ENCODE data around the gene GFER. TPM values are rescaled to one million over a fixed set of nuclear protein-coding genes. Genes with fewer than 3 reads are reported as not detected.

The GFER gene
- total and polyA plus RNA-seq, 10 of the 15 experiments (the other 5 are each of a cell fraction or from before 2014, with no cell fraction given), result 2.4 to 57.7 (median 31.3) TPM

GRCh38 chr16:2028146-2028545 is 44.2 kb downstream of the GFER start:
- no TSS peak for BruUV-seq (replicated peaks)
- no peak for TF ChIP-seq POLR2AphosphoS5 (IDR thresholded peaks at IDR 0.05; ENCODE audit: low read length)
- no peak for TF ChIP-seq FOS (IDR thresholded peaks at IDR 0.05; ENCODE audit: borderline replicate concordance, extremely low read depth, insufficient read length)
- no peak for TF ChIP-seq JUND (IDR thresholded peaks at IDR 0.05; ENCODE audit: low read depth, low read length)
- TF ChIP-seq EZH2 (IDR thresholded peaks at IDR 0.05; ENCODE audit: borderline replicate concordance, control insufficient read depth, low read depth, low read length), result no peak
- no peak for TF ChIP-seq KLF5 (IDR thresholded peaks at IDR 0.05; ENCODE audit: partially characterized antibody)
- TF ChIP-seq MLLT1 (IDR thresholded peaks at IDR 0.05), result no peak
- no peak for TF ChIP-seq SUZ12 (IDR thresholded peaks at IDR 0.05; ENCODE audit: unreplicated experiment)
- no peak for TF ChIP-seq PKNOX1 (IDR thresholded peaks at IDR 0.05)
- Histone ChIP-seq H3K9ac (ENCODE audit: control insufficient read depth, insufficient read depth, low read length) (no peak overlapping the region), H3K79me2 (ENCODE audit: control insufficient read depth, insufficient read depth, low read length) (no peaks in the 10 kb centered on the region), H2AFZ (ENCODE audit: control insufficient read depth, low read depth, low read length) (no peak overlapping the region), H3K9me3 (replicated peaks; ENCODE audit: control insufficient read depth, insufficient read depth, low read length) (no peaks in the 10 kb centered on the region), H3K27ac (ENCODE audit: control insufficient read depth, insufficient read depth) (no peak overlapping the region), H3K4me2 (ENCODE audit: control insufficient read depth, insufficient read depth) (no peak overlapping the region), H3K36me3 (ENCODE audit: control insufficient read depth in 2 of 2, insufficient read depth in 2 of 2, low read length in 1 of 2) (no peaks in the 10 kb centered on the region), H3K27me3 (replicated peaks in 1 of 2; ENCODE audit: control insufficient read depth in 2 of 2, insufficient read depth in 2 of 2, low read length in 1 of 2) (peaks cover 11 to 13% of the 10 kb centered on the region in 2 experiments), H3K4me1 (ENCODE audit: control insufficient read depth, insufficient read depth, low read length) (peaks cover 2% of the 10 kb centered on the region; the same call in 1 of the 2 replicates), H3K4me3 (no peak overlapping the region), H4K20me1 (ENCODE audit: control insufficient read depth, insufficient read depth) (peaks cover 5% of the 10 kb centered on the region; the same call in 1 of the 2 replicates)
- intact Hi-C loops (cut with micrococcal nuclease; ENCODE audit: unreplicated experiment), result no loop called here
- ChIA-PET SMC1A (ENCODE audit: uncharacterized antibody, unreplicated experiment) (interaction anchor here (0.9 kb wide), 1 partner anchor 112 kb away, joined by 4 read pairs; no protein-coding TSS in a partner anchor), RAD21 (ENCODE audit: unreplicated experiment) (no interaction called here), CTCF (no interaction called here), POLR2A (no interaction called here)
- 29% methylated on average over 3 of the region's 3 CpGs for WGBS (ENCODE audit: insufficient coverage, insufficient replicate concordance, low lambda C conversion rate, missing lambda C conversion rate)
- ATAC-seq, result no peak
- FAIRE-seq, result no peak
- in situ Hi-C loops (cut with MboI), result no loop called here
- no peak for DNase-seq (ENCODE audit: low read depth, low spot score)
